SU-DHL-6 (cell line): ENCODE data around the gene LMOD1.

ENCODE experiments used
- CTCF ChIP-seq: fragments of 200-600 bp; sonication (generic); IDR thresholded peaks from one replicate; pipeline ENCODE4 v1.5.1; 2017; ENCODE audit warnings: antibody characterized with exemption, mild to moderate bottlenecking, low read length, moderate library complexity; ENCODE audit not compliant: insufficient read depth, poor library complexity, severe bottlenecking
- EZH2phosphoT487 ChIP-seq: fragments of 200-600 bp; sonication (generic), shearing (Covaris generic); conservative IDR thresholded peaks from 2 replicates; pipeline ENCODE4 v1.6.1; 2018; ENCODE audit warnings: mild to moderate bottlenecking, antibody characterized with exemption, low read length, moderate library complexity, mixed read lengths

GRCh38 chr1:201944002-201944401 is 2.3 kb downstream of the LMOD1 start:
- TF ChIP-seq CTCF (no peak), EZH2phosphoT487 (no peak)
